Natural killer cell (primary cell): ENCODE measurements around the gene LRP4. TPM values are rescaled to one million over a fixed set of nuclear protein-coding genes. Genes with fewer than 3 reads are reported as not detected.

Experiments
- ATAC-seq, 3 donors: fragments of 150-1000 bp in 2 of 3; fragments of 200-7000 bp in 1 of 3; cut with Tn5 transposase; 1 replicate in 1 of 3; 2 replicates in 2 of 3; pipeline ENCODE4 v1.10.0; 2021; ENCODE audit warnings: mild to moderate bottlenecking in 2 of 3, moderate library complexity in 2 of 3
- DNase-seq, 2 donors: peaks; one replicate each; pipeline versions ENCODE4 v3.0.0 to v3.0.0-alpha.2; 2013 to 2021; ENCODE audit warnings: mixed read lengths in 1 of 2
- H3K27ac ChIP-seq: one replicate; pipeline ENCODE4 v1.5.1; 2013; ENCODE audit warnings: mild to moderate bottlenecking, low read length
- H3K27me3 ChIP-seq: one replicate; pipeline ENCODE4 v1.6.1; 2013; ENCODE audit warnings: low read length; ENCODE audit not compliant: control insufficient read depth, insufficient read depth
- H3K36me3 ChIP-seq: one replicate; pipeline ENCODE4 v1.6.1; 2013; ENCODE audit warnings: low read length; ENCODE audit not compliant: control insufficient read depth, insufficient read depth
- H3K4me1 ChIP-seq: one replicate; pipeline ENCODE4 v1.6.1; 2013; ENCODE audit warnings: low read length; ENCODE audit not compliant: control insufficient read depth, insufficient read depth
- H3K4me3 ChIP-seq: one replicate; pipeline ENCODE4 v1.5.1; 2013; ENCODE audit warnings: low read length
- H3K9me3 ChIP-seq: one replicate; pipeline ENCODE4 v1.6.1; 2013; ENCODE audit warnings: low read length; ENCODE audit not compliant: control insufficient read depth, insufficient read depth
- H3K27ac Mint-ChIP-seq, 2 donors: one replicate each; pipeline ENCODE4 v1.8.0; 2022; ENCODE audit warnings: mild to moderate bottlenecking in 2 of 2, mixed read lengths in 2 of 2, moderate library complexity in 1 of 2
- H3K27me3 Mint-ChIP-seq, 2 donors: one replicate each; pipeline ENCODE4 v1.8.0; 2022; ENCODE audit warnings: low read depth in 2 of 2, mixed read lengths in 2 of 2
- H3K36me3 Mint-ChIP-seq: one replicate; pipeline ENCODE4 v1.8.0; 2022; ENCODE audit warnings: mixed read lengths
- H3K4me1 Mint-ChIP-seq, 2 donors: one replicate each; pipeline ENCODE4 v1.8.0; 2022; ENCODE audit warnings: mixed read lengths in 2 of 2
- H3K4me3 Mint-ChIP-seq: one replicate; pipeline ENCODE4 v1.8.0; 2022; ENCODE audit warnings: mild to moderate bottlenecking, moderate library complexity, mixed read lengths
- H3K9me3 Mint-ChIP-seq, 2 donors: one replicate each; pipeline ENCODE4 v1.8.0; 2022; ENCODE audit warnings: mixed read lengths in 2 of 2
- CTCF ChIP-seq: fragments of 200-600 bp; IDR thresholded peaks from one replicate; pipeline ENCODE4 v1.8.0; 2022; ENCODE audit warnings: antibody characterized with exemption
- WGBS: methylation state at CpG from one replicate; pipeline ENCODE4 v1.1.7; 2013; ENCODE audit warnings: missing lambda C conversion rate; ENCODE audit not compliant: insufficient coverage; 5-methylcytosine and 5-hydroxymethylcytosine counted together
- intact Hi-C: fragments of 100-400 bp; cut with micrococcal nuclease; formaldehyde crosslinking; loops from one replicate; pipeline ENCODE4 v1.14.2; 2022
- total RNA-seq, 4 donors: library from RNA; stranded (reverse); fragments of 120-200 nt in 1 of 4; gene quantifications; one replicate each; pipeline versions ENCODE4 v1.2.3 to v1.2.4, GENCODE V29; 2013 to 2022

The LRP4 gene
- total RNA-seq, 3 donors from 2014 or later (not counting 1 experiment from before 2014, with no cell fraction given): not detected

- no peaks in the 10 kb centered on the region for H3K36me3 Mint-ChIP-seq
- no peaks in the 10 kb centered on the region for H3K36me3 ChIP-seq
- no peak overlapping the region for H3K4me3 ChIP-seq
- no peaks in the 10 kb centered on the region for H3K4me1 Mint-ChIP-seq
- no peak overlapping the region for H3K4me3 Mint-ChIP-seq
- DNase-seq (no peak), ATAC-seq (no peak)
- no peaks in the 10 kb centered on the region for H3K9me3 Mint-ChIP-seq
- TF ChIP-seq CTCF: no peak
- no peak overlapping the region for H3K27ac ChIP-seq
- no peak overlapping the region for H3K27ac Mint-ChIP-seq
- 88% methylated on average over 4 of the region's 4 CpGs for WGBS
- peaks cover 4% of the 10 kb centered on the region for H3K4me1 ChIP-seq
- peaks cover 2 to 13% of the 10 kb centered on the region in 2 donors for H3K27me3 Mint-ChIP-seq
- no peaks in the 10 kb centered on the region for H3K27me3 ChIP-seq
- intact Hi-C loops: no loop called here
- H3K9me3 ChIP-seq: no peaks in the 10 kb centered on the region
Observed at GRCh38 chr11:46860218-46860617, 58.1 kb downstream of the LRP4 start.

- Mint-ChIP-seq H3K4me3 (no peak overlapping the region), H3K9me3 (no peaks in the 10 kb centered on the region), H3K4me1 (no peaks in the 10 kb centered on the region), H3K27me3 (peaks cover 2 to 6% of the 10 kb centered on the region in 2 donors), H3K36me3 (no peaks in the 10 kb centered on the region), H3K27ac (no peak overlapping the region)
- no peaks in the 10 kb centered on the region for H3K36me3 ChIP-seq
- ATAC-seq (no peak), DNase-seq (no peak)
- H3K4me3 ChIP-seq: no peak overlapping the region
- H3K4me1 ChIP-seq: peaks cover 4% of the 10 kb centered on the region
- H3K9me3 ChIP-seq: no peaks in the 10 kb centered on the region
- no peak overlapping the region for H3K27ac ChIP-seq
- H3K27me3 ChIP-seq: no peaks in the 10 kb centered on the region
- TF ChIP-seq CTCF: no peak
- WGBS: 90% methylated on average over 11 of the region's 12 CpGs
- intact Hi-C loops: no loop called here
Observed at GRCh38 chr11:46858920-46859546, 59.3 kb downstream of the LRP4 start.

GRCh38 chr11:46857666-46858065, 60.7 kb downstream of the LRP4 start:
- no peak overlapping the region for H3K4me3 ChIP-seq

More at GRCh38 chr11:46857666-46858065, 60.7 kb downstream of the LRP4 start:
- no peaks in the 10 kb centered on the region for H3K4me1 Mint-ChIP-seq
- no peak for DNase-seq
- Histone ChIP-seq H3K36me3 (no peaks in the 10 kb centered on the region), H3K27ac (no peak overlapping the region), H3K4me1 (peaks cover 4% of the 10 kb centered on the region), H3K27me3 (no peaks in the 10 kb centered on the region), H3K9me3 (no peaks in the 10 kb centered on the region)
- WGBS: 78% methylated on average over 4 of the region's 4 CpGs
- intact Hi-C loops: no loop called here
- H3K27ac Mint-ChIP-seq: no peak overlapping the region
- no peak for ATAC-seq
- no peak overlapping the region for H3K4me3 Mint-ChIP-seq
- peaks cover 2 to 6% of the 10 kb centered on the region in 2 donors for H3K27me3 Mint-ChIP-seq
- TF ChIP-seq CTCF: no peak
- H3K36me3 Mint-ChIP-seq: no peaks in the 10 kb centered on the region
- H3K9me3 Mint-ChIP-seq: no peaks in the 10 kb centered on the region
